Subcutaneous abdominal adipose tissue (tissue), 5 donors: ENCODE data around the gene PIGN.

ENCODE experiments used
- H3K27ac ChIP-seq: one replicate; pipeline ENCODE4 v1.7.0; 2013; ENCODE audit warnings: low read depth, mild to moderate bottlenecking, inconsistent platforms, low read length, moderate library complexity
- H3K27me3 ChIP-seq, 5 donors: one replicate each; pipeline ENCODE4 v1.7.0; 2013; ENCODE audit warnings: low read length in 5 of 5, inconsistent platforms in 1 of 5; ENCODE audit not compliant: control insufficient read depth in 5 of 5, insufficient read depth in 4 of 5
- H3K36me3 ChIP-seq, 5 donors: one replicate each; pipeline ENCODE4 v1.7.0; 2013; ENCODE audit warnings: low read length in 5 of 5; ENCODE audit not compliant: control insufficient read depth in 5 of 5, insufficient read depth in 5 of 5
- H3K4me1 ChIP-seq, 5 donors: one replicate each; pipeline ENCODE4 v1.7.0; 2013; ENCODE audit warnings: low read length in 5 of 5, mild to moderate bottlenecking in 3 of 5, moderate library complexity in 1 of 5; ENCODE audit not compliant: control insufficient read depth in 5 of 5, insufficient read depth in 5 of 5
- H3K4me3 ChIP-seq, 5 donors: one replicate each; pipeline ENCODE4 v1.7.0; 2013; ENCODE audit warnings: low read length in 5 of 5, low read depth in 1 of 5
- H3K9ac ChIP-seq, 5 donors: one replicate each; pipeline ENCODE4 v1.7.0; 2013; ENCODE audit warnings: low read length in 5 of 5, mild to moderate bottlenecking in 4 of 5, moderate library complexity in 3 of 5
- H3K9me3 ChIP-seq, 5 donors: one replicate each; pipeline ENCODE4 v1.7.0; 2013; ENCODE audit warnings: low read length in 5 of 5; ENCODE audit not compliant: control insufficient read depth in 5 of 5
- donor health status: healthy.
- donor health status: healthy.
- donor health status: healthy.
- donor health status: healthy.
- donor health status: healthy.

PIGN gene

GRCh38 chr18:62030091-62030985 is 156.5 kb downstream of the PIGN start:
- H3K27me3 ChIP-seq, result no peaks in the 10 kb centered on the region
- no peak overlapping the region for H3K27ac ChIP-seq
- H3K4me3 ChIP-seq, result no peak overlapping the region
- no peaks in the 10 kb centered on the region for H3K9me3 ChIP-seq
- no peaks in the 10 kb centered on the region for H3K4me1 ChIP-seq
- H3K9ac ChIP-seq, result no peak overlapping the region
- H3K36me3 ChIP-seq, result no peaks in the 10 kb centered on the region

GRCh38 chr18:62028715-62029114 is 158.1 kb downstream of the PIGN start:
- H3K9me3 ChIP-seq, result no peaks in the 10 kb centered on the region
- no peaks in the 10 kb centered on the region for H3K27me3 ChIP-seq
- no peak overlapping the region for H3K9ac ChIP-seq
- H3K4me1 ChIP-seq, result no peaks in the 10 kb centered on the region
- H3K4me3 ChIP-seq, result no peak overlapping the region
- no peaks in the 10 kb centered on the region for H3K36me3 ChIP-seq
- no peak overlapping the region for H3K27ac ChIP-seq

GRCh38 chr18:62027914-62028520 is 158.8 kb downstream of the PIGN start:
- no peak overlapping the region for H3K27ac ChIP-seq
- H3K27me3 ChIP-seq, result no peaks in the 10 kb centered on the region
- H3K4me1 ChIP-seq, result no peaks in the 10 kb centered on the region
- H3K9me3 ChIP-seq, result no peaks in the 10 kb centered on the region
- no peak overlapping the region for H3K4me3 ChIP-seq
- no peak overlapping the region for H3K9ac ChIP-seq
- H3K36me3 ChIP-seq, result no peaks in the 10 kb centered on the region

GRCh38 chr18:62026586-62026985 is 160.3 kb downstream of the PIGN start:
- no peak overlapping the region for H3K9ac ChIP-seq
- H3K36me3 ChIP-seq, result no peaks in the 10 kb centered on the region
- no peaks in the 10 kb centered on the region for H3K4me1 ChIP-seq
- H3K9me3 ChIP-seq, result no peaks in the 10 kb centered on the region
- no peak overlapping the region for H3K4me3 ChIP-seq
- no peaks in the 10 kb centered on the region for H3K27me3 ChIP-seq
- no peak overlapping the region for H3K27ac ChIP-seq

- H3K4me1 ChIP-seq, result no peaks in the 10 kb centered on the region
- H3K27me3 ChIP-seq, result no peaks in the 10 kb centered on the region
- H3K9ac ChIP-seq, result no peak overlapping the region
- no peaks in the 10 kb centered on the region for H3K36me3 ChIP-seq
- no peak overlapping the region for H3K27ac ChIP-seq
- H3K4me3 ChIP-seq, result no peak overlapping the region
- no peaks in the 10 kb centered on the region for H3K9me3 ChIP-seq
These were observed 161.9 kb downstream of the PIGN start for GRCh38 chr18:62024983-62025382.

- Histone ChIP-seq H3K9me3 (no peaks in the 10 kb centered on the region), H3K4me1 (no peaks in the 10 kb centered on the region), H3K9ac (no peak overlapping the region), H3K36me3 (no peaks in the 10 kb centered on the region), H3K27me3 (no peaks in the 10 kb centered on the region), H3K27ac (no peak overlapping the region), H3K4me3 (no peak overlapping the region)
These were observed 163.3 kb downstream of the PIGN start for GRCh38 chr18:62023536-62023935.

GRCh38 chr18:62018759-62019041 is 168.2 kb downstream of the PIGN start:
- Histone ChIP-seq H3K4me3 (no peak overlapping the region), H3K4me1 (peaks cover 0 to 5% (median 0%) of the 10 kb centered on the region in 5 donors), H3K9me3 (no peaks in the 10 kb centered on the region), H3K27ac (no peak overlapping the region), H3K36me3 (no peaks in the 10 kb centered on the region), H3K9ac (no peak overlapping the region), H3K27me3 (no peaks in the 10 kb centered on the region)

GRCh38 chr18:62018034-62018758 is 168.7 kb downstream of the PIGN start:
- no peak overlapping the region for H3K9ac ChIP-seq
- peak overlapping the region; percentile 6 for H3K27ac ChIP-seq

GRCh38 chr18:62017618-62018017 is 169.2 kb downstream of the PIGN start:
- peak overlapping the region; percentile 6 for H3K27ac ChIP-seq
- H3K9me3 ChIP-seq, result no peaks in the 10 kb centered on the region
- H3K9ac ChIP-seq, result no peak overlapping the region
- no peaks in the 10 kb centered on the region for H3K27me3 ChIP-seq
- H3K4me1 ChIP-seq, result peaks cover 0 to 5% (median 0%) of the 10 kb centered on the region in 5 donors
- H3K36me3 ChIP-seq, result no peaks in the 10 kb centered on the region
- no peak overlapping the region for H3K4me3 ChIP-seq

More at GRCh38 chr18:62018034-62018758, 168.7 kb downstream of the PIGN start:
- H3K4me3 ChIP-seq, result no peak overlapping the region
- H3K4me1 ChIP-seq, result peaks cover 0 to 5% (median 0%) of the 10 kb centered on the region in 5 donors
- no peaks in the 10 kb centered on the region for H3K9me3 ChIP-seq
- no peaks in the 10 kb centered on the region for H3K27me3 ChIP-seq
- no peaks in the 10 kb centered on the region for H3K36me3 ChIP-seq

- H3K4me1 ChIP-seq, result no peaks in the 10 kb centered on the region
- H3K27me3 ChIP-seq, result no peaks in the 10 kb centered on the region
- no peak overlapping the region for H3K27ac ChIP-seq
- H3K36me3 ChIP-seq, result no peaks in the 10 kb centered on the region
- no peak overlapping the region for H3K9ac ChIP-seq
- no peak overlapping the region for H3K4me3 ChIP-seq
- no peaks in the 10 kb centered on the region for H3K9me3 ChIP-seq
These were observed 175.4 kb downstream of the PIGN start for GRCh38 chr18:62011416-62011815.
